ENCODE measurements around the gene EEFSEC.

Gene EEFSEC

GRCh38 chr3:128279601-128279880 is 126.3 kb downstream of the EEFSEC start:
- no peaks in the 10 kb centered on the region for H3K27me3 Mint-ChIP-seq
- ATAC-seq (no peak), DNase-seq (no peak)
- H3K9me3 Mint-ChIP-seq, result no peaks in the 10 kb centered on the region
- H3K4me3 Mint-ChIP-seq, result no peak overlapping the region
- H3K27ac Mint-ChIP-seq, result no peak overlapping the region
- H3K36me3 Mint-ChIP-seq (ENCODE audit: low read depth), result peaks cover 4% of the 10 kb centered on the region
- peaks cover 4% of the 10 kb centered on the region for H3K4me1 Mint-ChIP-seq

- Mint-ChIP-seq H3K4me1 (peaks cover 4% of the 10 kb centered on the region), H3K27ac (no peak overlapping the region), H3K4me3 (no peak overlapping the region), H3K27me3 (no peaks in the 10 kb centered on the region), H3K9me3 (no peaks in the 10 kb centered on the region), H3K36me3 (ENCODE audit: low read depth) (peaks cover 4% of the 10 kb centered on the region)
- no peak for ATAC-seq
- DNase-seq, result no peak
These were observed 127.3 kb downstream of the EEFSEC start for GRCh38 chr3:128280481-128281052.

GRCh38 chr3:128281056-128281455 is 127.8 kb downstream of the EEFSEC start:
- Mint-ChIP-seq H3K4me3 (no peak overlapping the region), H3K4me1 (peaks cover 4% of the 10 kb centered on the region), H3K9me3 (no peaks in the 10 kb centered on the region), H3K36me3 (ENCODE audit: low read depth) (peaks cover 4% of the 10 kb centered on the region), H3K27ac (no peak overlapping the region), H3K27me3 (no peaks in the 10 kb centered on the region)
- no peak for DNase-seq
- ATAC-seq, result no peak

GRCh38 chr3:128281461-128282367 is 128.4 kb downstream of the EEFSEC start:
- ATAC-seq (no peak), DNase-seq (no peak)
- H3K27ac Mint-ChIP-seq, result no peak overlapping the region
- H3K27me3 Mint-ChIP-seq, result no peaks in the 10 kb centered on the region
- H3K4me1 Mint-ChIP-seq, result peaks cover 2% of the 10 kb centered on the region
- no peaks in the 10 kb centered on the region for H3K9me3 Mint-ChIP-seq
- H3K4me3 Mint-ChIP-seq, result no peak overlapping the region
- H3K36me3 Mint-ChIP-seq (ENCODE audit: low read depth), result peaks cover 4% of the 10 kb centered on the region

- H3K9me3 Mint-ChIP-seq, result no peaks in the 10 kb centered on the region
- ATAC-seq, result no peak
- peaks cover 8% of the 10 kb centered on the region for H3K4me1 Mint-ChIP-seq
- no peak overlapping the region for H3K27ac Mint-ChIP-seq
- no peak for DNase-seq
- no peaks in the 10 kb centered on the region for H3K27me3 Mint-ChIP-seq
- peaks cover 10% of the 10 kb centered on the region for H3K36me3 Mint-ChIP-seq (ENCODE audit: low read depth)
- H3K4me3 Mint-ChIP-seq, result no peak overlapping the region
These were observed 129.3 kb downstream of the EEFSEC start for GRCh38 chr3:128282380-128283196.

GRCh38 chr3:128283421-128283820 is 130.1 kb downstream of the EEFSEC start:
- no peaks in the 10 kb centered on the region for H3K27me3 Mint-ChIP-seq
- no peaks in the 10 kb centered on the region for H3K9me3 Mint-ChIP-seq

GRCh38 chr3:128285042-128285966 is 132.0 kb downstream of the EEFSEC start:
- no peak for ATAC-seq

More at GRCh38 chr3:128283421-128283820, 130.1 kb downstream of the EEFSEC start:
- H3K4me3 Mint-ChIP-seq, result no peak overlapping the region
- DNase-seq, result no peak
- H3K27ac Mint-ChIP-seq, result no peak overlapping the region
- H3K4me1 Mint-ChIP-seq, result peaks cover 8% of the 10 kb centered on the region
- peaks cover 15% of the 10 kb centered on the region for H3K36me3 Mint-ChIP-seq (ENCODE audit: low read depth)
- no peak for ATAC-seq

GRCh38 chr3:128285967-128286321 is 132.7 kb downstream of the EEFSEC start:
- H3K4me1 Mint-ChIP-seq, result peaks cover 6% of the 10 kb centered on the region
- H3K4me3 Mint-ChIP-seq, result no peak overlapping the region
- ATAC-seq (no peak), DNase-seq (no peak)
- H3K9me3 Mint-ChIP-seq, result peaks cover 6% of the 10 kb centered on the region
- H3K36me3 Mint-ChIP-seq (ENCODE audit: low read depth), result peaks cover 27% of the 10 kb centered on the region
- no peaks in the 10 kb centered on the region for H3K27me3 Mint-ChIP-seq
- H3K27ac Mint-ChIP-seq, result no peak overlapping the region

More at GRCh38 chr3:128285042-128285966, 132.0 kb downstream of the EEFSEC start:
- Mint-ChIP-seq H3K9me3 (peaks cover 5% of the 10 kb centered on the region), H3K36me3 (ENCODE audit: low read depth) (peaks cover 23% of the 10 kb centered on the region), H3K4me1 (peaks cover 8% of the 10 kb centered on the region), H3K27ac (no peak overlapping the region), H3K27me3 (no peaks in the 10 kb centered on the region), H3K4me3 (no peak overlapping the region)
- DNase-seq, result no peak

- no peaks in the 10 kb centered on the region for H3K27me3 Mint-ChIP-seq
- no peak for DNase-seq
- peaks cover 6% of the 10 kb centered on the region for H3K9me3 Mint-ChIP-seq
- H3K36me3 Mint-ChIP-seq (ENCODE audit: low read depth), result peaks cover 32% of the 10 kb centered on the region
- peak; percentile 16 for ATAC-seq
- peaks cover 11% of the 10 kb centered on the region for H3K4me1 Mint-ChIP-seq
- no peak overlapping the region for H3K27ac Mint-ChIP-seq
- H3K4me3 Mint-ChIP-seq, result no peak overlapping the region
These were observed 133.4 kb downstream of the EEFSEC start for GRCh38 chr3:128286691-128287090.

GRCh38 chr3:128287216-128287615 is 133.9 kb downstream of the EEFSEC start:
- H3K27ac Mint-ChIP-seq, result no peak overlapping the region
- peaks cover 11% of the 10 kb centered on the region for H3K4me1 Mint-ChIP-seq
- H3K36me3 Mint-ChIP-seq (ENCODE audit: low read depth), result peaks cover 32% of the 10 kb centered on the region
- no peaks in the 10 kb centered on the region for H3K27me3 Mint-ChIP-seq
- DNase-seq (no peak), ATAC-seq (peak; percentile 30)
- no peak overlapping the region for H3K4me3 Mint-ChIP-seq
- H3K9me3 Mint-ChIP-seq, result peaks cover 6% of the 10 kb centered on the region

- Mint-ChIP-seq H3K4me3 (no peak overlapping the region), H3K4me1 (peaks cover 26% of the 10 kb centered on the region), H3K27ac (no peak overlapping the region), H3K27me3 (no peaks in the 10 kb centered on the region), H3K9me3 (peaks cover 6% of the 10 kb centered on the region), H3K36me3 (ENCODE audit: low read depth) (peaks cover 34% of the 10 kb centered on the region)
- ATAC-seq (no peak), DNase-seq (no peak)
These were observed 136.3 kb downstream of the EEFSEC start for GRCh38 chr3:128289534-128289933.

GRCh38 chr3:128290484-128290883 is 137.2 kb downstream of the EEFSEC start:
- H3K36me3 Mint-ChIP-seq (ENCODE audit: low read depth), result peaks cover 35% of the 10 kb centered on the region
- H3K4me3 Mint-ChIP-seq, result no peak overlapping the region
- H3K27ac Mint-ChIP-seq, result no peak overlapping the region

GRCh38 chr3:128293930-128294329 is 140.6 kb downstream of the EEFSEC start:
- ATAC-seq (no peak), DNase-seq (no peak)
- Mint-ChIP-seq H3K27me3 (no peaks in the 10 kb centered on the region), H3K4me3 (no peak overlapping the region), H3K27ac (peak overlapping the region; percentile 55), H3K9me3 (peaks cover 10% of the 10 kb centered on the region), H3K36me3 (ENCODE audit: low read depth) (peaks cover 32% of the 10 kb centered on the region), H3K4me1 (peaks cover 45% of the 10 kb centered on the region)

More at GRCh38 chr3:128290484-128290883, 137.2 kb downstream of the EEFSEC start:
- Mint-ChIP-seq H3K27me3 (no peaks in the 10 kb centered on the region), H3K9me3 (peaks cover 6% of the 10 kb centered on the region), H3K4me1 (peaks cover 35% of the 10 kb centered on the region)
- ATAC-seq, result no peak
- DNase-seq, result no peak

- H3K9me3 Mint-ChIP-seq, result peaks cover 8% of the 10 kb centered on the region
- H3K27ac Mint-ChIP-seq, result peak overlapping the region; percentile 67
- H3K4me1 Mint-ChIP-seq, result peaks cover 45% of the 10 kb centered on the region
- peaks cover 26% of the 10 kb centered on the region for H3K36me3 Mint-ChIP-seq (ENCODE audit: low read depth)
- ATAC-seq, result no peak
- no peak overlapping the region for H3K4me3 Mint-ChIP-seq
- DNase-seq, result no peak
- no peaks in the 10 kb centered on the region for H3K27me3 Mint-ChIP-seq
These were observed 141.8 kb downstream of the EEFSEC start for GRCh38 chr3:128294999-128295468.

All from activated naive CD8-positive, alpha-beta T cell treated with anti-CD3 and anti-CD28 coated beads, Interleukin-2, amount 50 U/mL, for 24 hours (primary cell).